ENCODE data around the gene CAMSAP1. TPM values are rescaled to one million over a fixed set of nuclear protein-coding genes. Genes with fewer than 3 reads are reported as not detected.
"Not testable (repeated sequence)": the region's sequence is repeated elsewhere in the genome, so short reads cannot be mapped to it uniquely, and the experiment has no call there.

Gene CAMSAP1
- total RNA-seq, 1 experiment from 2014 or later: 24.8 TPM

GRCh38 chr9:135948446-135948845 is 41.1 kb upstream of the CAMSAP1 start:
- ATAC-seq: no peak
- intact Hi-C loops (cut with micrococcal nuclease; ENCODE audit: unreplicated experiment) (no loop called here), in situ Hi-C loops (cut with HindIII; ENCODE audit: low pct_unique_long_range_greater_than_20kb, low sequenced_read_pairs) (no loop called here)
- no peaks in the 10 kb centered on the region for H3K4me1 ChIP-seq (ENCODE audit: control insufficient read depth, insufficient read depth, low read length)
- H3K9me3 ChIP-seq (ENCODE audit: control insufficient read depth, insufficient read depth, low read depth, low read length): no peaks in the 10 kb centered on the region
- H3K27me3 ChIP-seq (ENCODE audit: control insufficient read depth, insufficient read depth, low read length): no peaks in the 10 kb centered on the region
- no peak overlapping the region for H3K27ac ChIP-seq (ENCODE audit: low read length)
- TF ChIP-seq TCF7L2 (IDR thresholded peaks at IDR 0.05; ENCODE audit: low read depth, low read length) (no peak), CTCF (IDR thresholded peaks at IDR 0.05) (no peak), SIN3A (IDR thresholded peaks at IDR 0.05; ENCODE audit: borderline replicate concordance, insufficient read depth, low read depth, low read length) (no peak), POLR2AphosphoS5 (IDR thresholded peaks at IDR 0.05; ENCODE audit: low read depth, low read length) (no peak), REST (IDR thresholded peaks at IDR 0.05; ENCODE audit: insufficient read depth in 1 of 2, low read depth in 2 of 2, low read length in 1 of 2) (no peak)
- no peak overlapping the region for H3K4me3 ChIP-seq (ENCODE audit: low read depth in 2 of 2, low read length in 2 of 2)
- no peaks in the 10 kb centered on the region for H3K36me3 ChIP-seq (ENCODE audit: control insufficient read depth, insufficient read depth, low read length)
- ChIA-PET CTCF (interaction anchor here (0.6 kb wide), 1 partner anchor 62 kb away, joined by 3 read pairs; no protein-coding TSS in a partner anchor), POLR2A (no interaction called here)
- DNase-seq (ENCODE audit: low read depth, low spot score): no peak
- BruUV-seq (replicated peaks): no TSS peak

- H3K36me3 ChIP-seq (ENCODE audit: control insufficient read depth, insufficient read depth, low read length): no peaks in the 10 kb centered on the region
- H3K9me3 ChIP-seq (ENCODE audit: control insufficient read depth, insufficient read depth, low read depth, low read length): no peaks in the 10 kb centered on the region
- no peak overlapping the region for H3K27ac ChIP-seq (ENCODE audit: low read length)
- ATAC-seq: no peak
- intact Hi-C loops (cut with micrococcal nuclease; ENCODE audit: unreplicated experiment) (no loop called here), in situ Hi-C loops (cut with HindIII; ENCODE audit: low pct_unique_long_range_greater_than_20kb, low sequenced_read_pairs) (no loop called here)
- no TSS peak for BruUV-seq (replicated peaks)
- TF ChIP-seq POLR2AphosphoS5 (IDR thresholded peaks at IDR 0.05; ENCODE audit: low read depth, low read length) (no peak), CTCF (IDR thresholded peaks at IDR 0.05) (no peak), TCF7L2 (IDR thresholded peaks at IDR 0.05; ENCODE audit: low read depth, low read length) (no peak), SIN3A (IDR thresholded peaks at IDR 0.05; ENCODE audit: borderline replicate concordance, insufficient read depth, low read depth, low read length) (no peak), REST (IDR thresholded peaks at IDR 0.05; ENCODE audit: insufficient read depth in 1 of 2, low read depth in 2 of 2, low read length in 1 of 2) (no peak)
- no peak overlapping the region for H3K4me3 ChIP-seq (ENCODE audit: low read depth in 2 of 2, low read length in 2 of 2)
- H3K27me3 ChIP-seq (ENCODE audit: control insufficient read depth, insufficient read depth, low read length): no peaks in the 10 kb centered on the region
- ChIA-PET POLR2A (no interaction called here), CTCF (no interaction called here)
- H3K4me1 ChIP-seq (ENCODE audit: control insufficient read depth, insufficient read depth, low read length): no peaks in the 10 kb centered on the region
- no peak for DNase-seq (ENCODE audit: low read depth, low spot score)
Observed at GRCh38 chr9:135947582-135947981, 40.2 kb upstream of the CAMSAP1 start.

GRCh38 chr9:135947105-135947504 is 39.8 kb upstream of the CAMSAP1 start:
- H3K9me3 ChIP-seq (ENCODE audit: control insufficient read depth, insufficient read depth, low read depth, low read length); H3K27me3 ChIP-seq (ENCODE audit: control insufficient read depth, insufficient read depth, low read length); BruUV-seq (replicated peaks); CTCF ChIA-PET; H3K36me3 ChIP-seq (ENCODE audit: control insufficient read depth, insufficient read depth, low read length); H3K4me1 ChIP-seq (ENCODE audit: control insufficient read depth, insufficient read depth, low read length); DNase-seq (ENCODE audit: low read depth, low spot score); H3K27ac ChIP-seq (ENCODE audit: low read length); POLR2A ChIA-PET; intact Hi-C loops (cut with micrococcal nuclease; ENCODE audit: unreplicated experiment); H3K4me3 ChIP-seq (ENCODE audit: low read depth in 2 of 2, low read length in 2 of 2); ATAC-seq; in situ Hi-C loops (cut with HindIII; ENCODE audit: low pct_unique_long_range_greater_than_20kb, low sequenced_read_pairs): not testable (repeated sequence)
